CD4-positive, alpha-beta T cell (primary cell): Measurements from ENCODE around the gene GLIPR2. TPM values are rescaled to one million over a fixed set of nuclear protein-coding genes. Genes with fewer than 3 reads are reported as not detected.

Experiments
- ATAC-seq: fragments of 200-7000 bp; cut with Tn5 transposase; one replicate; pipeline ENCODE4 v1.10.0; 2022; ENCODE audit warnings: mild to moderate bottlenecking; ENCODE audit not compliant: poor library complexity
- CTCF ChIA-PET: fragments of 350-600 bp; sonication (Branson Sonifier 250); formaldehyde crosslinking; loops from one replicate; lab custom pipeline; 2021; ENCODE audit warnings: antibody characterized with exemption, inconsistent platforms; lab: Charles Lee
- POLR2A ChIA-PET: fragments of 350-600 bp; sonication (Branson Sonifier 250); formaldehyde crosslinking; loops from one replicate; lab custom pipeline; 2021; ENCODE audit warnings: antibody characterized with exemption, inconsistent platforms; lab: Charles Lee
- DNase-seq, 14 experiments: peaks; one replicate each; pipeline ENCODE4 v3.0.0-alpha.2; 2013 to 2020; ENCODE audit warnings: mixed read lengths in 2 of 14
- H3K27ac ChIP-seq, 2 donors: one replicate each; pipeline versions ENCODE4 v1.5.1 to v1.7.0; 2013; ENCODE audit warnings: low read length in 2 of 2, low read depth in 1 of 2, mild to moderate bottlenecking in 1 of 2
- H3K27me3 ChIP-seq, 2 experiments: 1 replicate in 1 of 2; 2 replicates in 1 of 2; pipeline versions ENCODE4 v1.6.1 to v1.7.0; 2013; ENCODE audit warnings: low read length in 2 of 2, control low read depth in 1 of 2, mild to moderate bottlenecking in 1 of 2, moderate library complexity in 1 of 2; ENCODE audit not compliant: insufficient read depth in 2 of 2, control insufficient read depth in 1 of 2
- H3K36me3 ChIP-seq: one replicate; pipeline ENCODE4 v1.6.1; 2013; ENCODE audit warnings: low read length, control low read depth; ENCODE audit not compliant: insufficient read depth
- H3K4me1 ChIP-seq: one replicate; pipeline ENCODE4 v1.6.1; 2013; ENCODE audit warnings: low read length, control low read depth; ENCODE audit not compliant: insufficient read depth
- H3K4me3 ChIP-seq: one replicate; pipeline ENCODE4 v1.5.1; 2013; ENCODE audit warnings: mild to moderate bottlenecking, low read length, moderate library complexity
- H3K9me3 ChIP-seq, 2 experiments: 1 replicate in 1 of 2; 2 replicates in 1 of 2; pipeline versions ENCODE4 v1.6.1 to v1.7.0; 2013; ENCODE audit warnings: low read length in 2 of 2, mild to moderate bottlenecking in 2 of 2, control low read depth in 1 of 2, moderate library complexity in 1 of 2; ENCODE audit not compliant: control insufficient read depth in 1 of 2, insufficient read depth in 1 of 2
- H3K27ac Mint-ChIP-seq: one replicate; pipeline ENCODE4 v1.8.0; 2020; ENCODE audit warnings: mixed read lengths
- H3K27me3 Mint-ChIP-seq: one replicate; pipeline ENCODE4 v1.8.0; 2021; ENCODE audit warnings: mixed read lengths
- H3K36me3 Mint-ChIP-seq: one replicate; pipeline ENCODE4 v1.8.0; 2021; ENCODE audit warnings: low read depth, mixed read lengths
- H3K4me1 Mint-ChIP-seq: one replicate; pipeline ENCODE4 v1.8.0; 2021; ENCODE audit warnings: low read depth, mixed read lengths
- H3K4me3 Mint-ChIP-seq: one replicate; pipeline ENCODE4 v1.8.0; 2020; ENCODE audit warnings: mild to moderate bottlenecking, mixed read lengths
- H3K9me3 Mint-ChIP-seq: one replicate; pipeline ENCODE4 v1.8.0; 2020; ENCODE audit warnings: mixed read lengths
- CTCF ChIP-seq: fragments of 200-600 bp; IDR thresholded peaks from one replicate; pipeline ENCODE4 v1.8.0; 2022; ENCODE audit warnings: antibody characterized with exemption, mild to moderate bottlenecking
- intact Hi-C, 2 experiments: fragments of 100-400 bp; cut with DNase I in 1 of 2; cut with micrococcal nuclease in 1 of 2; formaldehyde crosslinking; loops; one replicate each; pipeline versions ENCODE4 v1.15.1 to v1.9.0; 2023 to 2025; cut with DNase I, micrococcal nuclease
- total RNA-seq, 174 experiments: library from RNA in 2 of 174; stranded (reverse) in 2 of 174; gene quantifications; one replicate each; pipeline ENCODE4 v1.2.3 and lab custom pipeline; 2021 to 2026

Gene GLIPR2
- total RNA-seq, 2 experiments from 2014 or later: 13.6 to 13.7 TPM

GRCh38 chr9:36119476-36119875, 17.1 kb upstream of the GLIPR2 start:
- H3K4me1 Mint-ChIP-seq: no peaks in the 10 kb centered on the region
- H3K36me3 Mint-ChIP-seq: peaks cover 48% of the 10 kb centered on the region
- CTCF ChIA-PET: interaction anchor here (1.7 kb wide), 1 partner anchor 47 kb away, joined by 5 read pairs; no protein-coding TSS in a partner anchor
- Histone ChIP-seq H3K36me3 (peaks cover 19% of the 10 kb centered on the region), H3K27ac (no peak overlapping the region), H3K27me3 (no peaks in the 10 kb centered on the region), H3K4me3 (no peak overlapping the region), H3K4me1 (no peaks in the 10 kb centered on the region), H3K9me3 (no peaks in the 10 kb centered on the region)
- no peak for TF ChIP-seq CTCF
- H3K4me3 Mint-ChIP-seq: no peak overlapping the region
- no peak overlapping the region for H3K27ac Mint-ChIP-seq
- intact Hi-C loops: no loop called here
- H3K27me3 Mint-ChIP-seq: no peaks in the 10 kb centered on the region
- DNase-seq: no peak
- ATAC-seq: no peak
- H3K9me3 Mint-ChIP-seq: no peaks in the 10 kb centered on the region
- POLR2A ChIA-PET: no interaction called here

- CTCF ChIA-PET: interaction anchor here (0.5 to 0.9 kb wide), 2 partner anchors 43 to 361 kb away, joined by 3 read pairs; no protein-coding TSS in a partner anchor
- intact Hi-C loops: no loop called here
- Histone ChIP-seq H3K27me3 (no peaks in the 10 kb centered on the region), H3K36me3 (peaks cover 19% of the 10 kb centered on the region), H3K9me3 (no peaks in the 10 kb centered on the region), H3K4me3 (no peak overlapping the region), H3K4me1 (peaks cover 6% of the 10 kb centered on the region), H3K27ac (no peak overlapping the region)
- H3K27ac Mint-ChIP-seq: no peak overlapping the region
- peaks cover 48% of the 10 kb centered on the region for H3K36me3 Mint-ChIP-seq
- no peaks in the 10 kb centered on the region for H3K27me3 Mint-ChIP-seq
- H3K4me3 Mint-ChIP-seq: no peak overlapping the region
- no peak for TF ChIP-seq CTCF
- POLR2A ChIA-PET: no interaction called here
- DNase-seq (no peak), ATAC-seq (no peak)
- peaks cover 7% of the 10 kb centered on the region for H3K4me1 Mint-ChIP-seq
- H3K9me3 Mint-ChIP-seq: no peaks in the 10 kb centered on the region
Observed at GRCh38 chr9:36120705-36121104, 15.8 kb upstream of the GLIPR2 start.

- H3K27ac ChIP-seq: no peak overlapping the region
- CTCF ChIA-PET: no interaction called here
- no peaks in the 10 kb centered on the region for H3K27me3 ChIP-seq
- no peak for DNase-seq
- H3K27me3 Mint-ChIP-seq: no peaks in the 10 kb centered on the region
- peaks cover 19% of the 10 kb centered on the region for H3K36me3 ChIP-seq
- intact Hi-C loops: no loop called here
- peaks cover 15% of the 10 kb centered on the region for H3K4me1 ChIP-seq
- no peak overlapping the region for H3K4me3 ChIP-seq
- H3K9me3 Mint-ChIP-seq: no peaks in the 10 kb centered on the region
- H3K9me3 ChIP-seq: no peaks in the 10 kb centered on the region
- no peak for TF ChIP-seq CTCF
- H3K4me3 Mint-ChIP-seq: no peak overlapping the region
- no peak for ATAC-seq
- no peak overlapping the region for H3K27ac Mint-ChIP-seq
- peaks cover 16% of the 10 kb centered on the region for H3K4me1 Mint-ChIP-seq
- POLR2A ChIA-PET: no interaction called here
- H3K36me3 Mint-ChIP-seq: peaks cover 42% of the 10 kb centered on the region
Observed at GRCh38 chr9:36121971-36122370, 14.6 kb upstream of the GLIPR2 start.
